Neural cell (in vitro differentiated cells): Measurements from ENCODE around the gene ACAD11. TPM values are rescaled to one million over a fixed set of nuclear protein-coding genes. Genes with fewer than 3 reads are reported as not detected.

Source experiments
- H2AFZ ChIP-seq: fragments of 200-600, 300-800 bp; sonication (generic), shearing (Covaris generic); 2 replicates; pipeline ENCODE4 v1.6.0; 2014; ENCODE audit warnings: low read depth, mild to moderate bottlenecking, antibody characterized with exemption, low read length, moderate library complexity
- H3F3A ChIP-seq: fragments of 200-600 bp; shearing (Covaris generic); 2 replicates; pipeline ENCODE4 v1.6.1; 2016; ENCODE audit warnings: mild to moderate bottlenecking, moderate library complexity, mixed read lengths, antibody characterized with exemption, low read length; ENCODE audit not compliant: insufficient read depth, poor library complexity, severe bottlenecking
- H3K27ac ChIP-seq: fragments of 200-600, 300-800 bp; sonication (generic), shearing (Covaris generic); 2 replicates; pipeline ENCODE4 v1.5.1; 2014; ENCODE audit warnings: mild to moderate bottlenecking, low read length, moderate library complexity
- H3K27me3 ChIP-seq: fragments of 300-800, 200-600 bp; sonication (generic), shearing (Covaris generic); 2 replicates; pipeline ENCODE4 v1.6.0; 2014; ENCODE audit warnings: mild to moderate bottlenecking, low read depth, low read length, moderate library complexity; ENCODE audit not compliant: insufficient read depth
- H3K36me3 ChIP-seq: fragments of 300-800, 200-600 bp; sonication (generic), shearing (Covaris generic); 2 replicates; pipeline ENCODE4 v1.5.1; 2014; ENCODE audit warnings: mild to moderate bottlenecking, antibody characterized with exemption, low read length, moderate library complexity; ENCODE audit not compliant: insufficient read depth
- H3K4me2 ChIP-seq: fragments of 300-800, 200-600 bp; sonication (generic), shearing (Covaris generic); 2 replicates; pipeline ENCODE4 v1.6.0; 2014; ENCODE audit warnings: mild to moderate bottlenecking, low read length
- H3K4me3 ChIP-seq: fragments of 300-800, 200-600 bp; sonication (generic), shearing (Covaris generic); 2 replicates; pipeline ENCODE4 v1.5.1; 2014; ENCODE audit warnings: mild to moderate bottlenecking, low read length, moderate library complexity
- H3K79me2 ChIP-seq: fragments of 200-600 bp; shearing (Covaris generic); replicated peaks from 2 replicates; pipeline ENCODE4 v1.6.0; 2014; ENCODE audit warnings: mild to moderate bottlenecking, low read length, moderate library complexity; ENCODE audit not compliant: insufficient read depth
- H3K9ac ChIP-seq: fragments of 300-800, 200-600 bp; sonication (generic), shearing (Covaris generic); 2 replicates; pipeline ENCODE4 v1.6.1; 2016; ENCODE audit warnings: mild to moderate bottlenecking, low read length, mixed read lengths
- H3K9me2 ChIP-seq: fragments of 200-600 bp; shearing (Covaris generic); 2 replicates; pipeline ENCODE4 v1.6.1; 2016; ENCODE audit warnings: mild to moderate bottlenecking, low read length, mixed read lengths; ENCODE audit not compliant: insufficient read depth
- H3K9me3 ChIP-seq: fragments of 200-600, 300-800 bp; sonication (generic), shearing (Covaris generic); 2 replicates; pipeline ENCODE4 v1.6.1; 2016; ENCODE audit warnings: mild to moderate bottlenecking, mixed run types, low read length, moderate library complexity, mixed read lengths
- H4K20me1 ChIP-seq: fragments of 200-600 bp; shearing (Covaris generic); 2 replicates; pipeline ENCODE4 v1.6.1; 2016; ENCODE audit warnings: mild to moderate bottlenecking, mixed run types; ENCODE audit not compliant: insufficient read depth
- EZH2 ChIP-seq: fragments of 200-600, 300-800 bp; shearing (Covaris generic), sonication (generic); IDR thresholded peaks from 2 replicates; pipeline ENCODE4 v1.6.1; 2014; ENCODE audit warnings: antibody characterized with exemption, low read length, borderline replicate concordance, mild to moderate bottlenecking; ENCODE audit not compliant: insufficient read depth, poor library complexity, severe bottlenecking
- MXI1 ChIP-seq: fragments of 450-650 bp; conservative IDR thresholded peaks from 2 replicates; pipeline ENCODE4 v1.6.1; 2014; ENCODE audit warnings: antibody characterized with exemption, mild to moderate bottlenecking; ENCODE audit not compliant: poor library complexity, severe bottlenecking
- POLR2AphosphoS5 ChIP-seq: IDR thresholded peaks from 2 replicates; pipeline ENCODE4 v1.6.1; 2012
- RAD21 ChIP-seq: fragments of 450-650 bp; conservative IDR thresholded peaks from 2 replicates; pipeline ENCODE4 v1.6.1; 2014; ENCODE audit warnings: antibody characterized with exemption, mild to moderate bottlenecking, moderate library complexity
- SMC3 ChIP-seq: fragments of 450-650 bp; conservative IDR thresholded peaks from 2 replicates; pipeline ENCODE4 v1.6.1; 2014; ENCODE audit warnings: antibody characterized with exemption, mild to moderate bottlenecking, moderate library complexity; ENCODE audit not compliant: poor library complexity
- TAF1 ChIP-seq: IDR thresholded peaks from 2 replicates; pipeline ENCODE4 v1.6.1; 2012; ENCODE audit warnings: low read depth
- polyA plus RNA-seq: library from polyadenylated mRNA; depleted of rRNA; stranded (reverse); fragments of >200 nt; gene quantifications from 2 replicates; pipeline ENCODE4 v1.2.3, GENCODE V29; 2014
- TF ChIP-seq, protein P1 (sequence below): fragments of 450-650 bp; IDR thresholded peaks from 2 replicates; pipeline ENCODE4 v1.5.1; 2014; ENCODE audit warnings: antibody characterized with exemption, mild to moderate bottlenecking, moderate library complexity; ENCODE audit not compliant: poor library complexity, severe bottlenecking
- TF ChIP-seq, protein P2 (sequence below): IDR thresholded peaks from 2 replicates; pipeline ENCODE4 v1.6.1; 2012; ENCODE audit warnings: borderline replicate concordance

The ACAD11 gene
- polyA plus RNA-seq, 1 donor from 2014 or later, result 19.2 TPM

DNA sequence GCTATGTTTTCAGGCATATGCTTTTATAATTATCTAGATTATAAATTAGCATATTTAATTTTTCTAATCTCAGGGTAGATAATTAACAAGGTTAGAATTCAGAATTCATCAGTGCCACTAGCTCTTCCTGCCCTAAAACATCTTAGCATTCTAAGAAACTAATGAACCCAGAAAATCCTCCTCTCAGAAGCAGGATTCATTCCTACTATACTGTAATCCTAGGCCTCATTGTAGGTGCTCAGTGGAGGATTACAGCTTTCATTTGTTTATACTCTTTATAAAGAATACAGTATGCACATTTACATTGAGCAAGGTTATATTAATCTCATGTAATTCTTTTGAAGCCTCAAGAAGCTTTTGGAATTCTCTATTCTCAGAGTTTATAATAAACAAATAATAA lies 20.9 kb downstream of the ACAD11 start:
- no peaks in the 10 kb centered on the region for H3K9me3 ChIP-seq
- no peak for TF ChIP-seq RAD21
- no peak for TF ChIP-seq TAF1
- TF ChIP-seq POLR2AphosphoS5, result no peak
- TF ChIP-seq EZH2, result no peak
- TF ChIP-seq MXI1, result no peak
- no peak for TF ChIP-seq SMC3
- TF ChIP-seq, protein P1, sequence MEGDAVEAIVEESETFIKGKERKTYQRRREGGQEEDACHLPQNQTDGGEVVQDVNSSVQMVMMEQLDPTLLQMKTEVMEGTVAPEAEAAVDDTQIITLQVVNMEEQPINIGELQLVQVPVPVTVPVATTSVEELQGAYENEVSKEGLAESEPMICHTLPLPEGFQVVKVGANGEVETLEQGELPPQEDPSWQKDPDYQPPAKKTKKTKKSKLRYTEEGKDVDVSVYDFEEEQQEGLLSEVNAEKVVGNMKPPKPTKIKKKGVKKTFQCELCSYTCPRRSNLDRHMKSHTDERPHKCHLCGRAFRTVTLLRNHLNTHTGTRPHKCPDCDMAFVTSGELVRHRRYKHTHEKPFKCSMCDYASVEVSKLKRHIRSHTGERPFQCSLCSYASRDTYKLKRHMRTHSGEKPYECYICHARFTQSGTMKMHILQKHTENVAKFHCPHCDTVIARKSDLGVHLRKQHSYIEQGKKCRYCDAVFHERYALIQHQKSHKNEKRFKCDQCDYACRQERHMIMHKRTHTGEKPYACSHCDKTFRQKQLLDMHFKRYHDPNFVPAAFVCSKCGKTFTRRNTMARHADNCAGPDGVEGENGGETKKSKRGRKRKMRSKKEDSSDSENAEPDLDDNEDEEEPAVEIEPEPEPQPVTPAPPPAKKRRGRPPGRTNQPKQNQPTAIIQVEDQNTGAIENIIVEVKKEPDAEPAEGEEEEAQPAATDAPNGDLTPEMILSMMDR, result no peak
- no peaks in the 10 kb centered on the region for H4K20me1 ChIP-seq

GRCh38 chr3:132637590-132637989 lies 22.0 kb downstream of the ACAD11 start:
- Histone ChIP-seq H3K9me2 (no peaks in the 10 kb centered on the region), H4K20me1 (no peaks in the 10 kb centered on the region), H3K9ac (no peak overlapping the region), H3K27me3 (no peaks in the 10 kb centered on the region), H3K27ac (no peak overlapping the region), H3K36me3 (no peaks in the 10 kb centered on the region), H3F3A (no peaks in the 10 kb centered on the region), H3K4me2 (no peak overlapping the region), H3K4me3 (no peak overlapping the region), H3K79me2 (no peaks in the 10 kb centered on the region), H2AFZ (no peak overlapping the region), H3K9me3 (no peaks in the 10 kb centered on the region)
- TF ChIP-seq POLR2AphosphoS5, result no peak
- TF ChIP-seq TAF1, result no peak
- no peak for TF ChIP-seq EZH2
- TF ChIP-seq, protein P2, sequence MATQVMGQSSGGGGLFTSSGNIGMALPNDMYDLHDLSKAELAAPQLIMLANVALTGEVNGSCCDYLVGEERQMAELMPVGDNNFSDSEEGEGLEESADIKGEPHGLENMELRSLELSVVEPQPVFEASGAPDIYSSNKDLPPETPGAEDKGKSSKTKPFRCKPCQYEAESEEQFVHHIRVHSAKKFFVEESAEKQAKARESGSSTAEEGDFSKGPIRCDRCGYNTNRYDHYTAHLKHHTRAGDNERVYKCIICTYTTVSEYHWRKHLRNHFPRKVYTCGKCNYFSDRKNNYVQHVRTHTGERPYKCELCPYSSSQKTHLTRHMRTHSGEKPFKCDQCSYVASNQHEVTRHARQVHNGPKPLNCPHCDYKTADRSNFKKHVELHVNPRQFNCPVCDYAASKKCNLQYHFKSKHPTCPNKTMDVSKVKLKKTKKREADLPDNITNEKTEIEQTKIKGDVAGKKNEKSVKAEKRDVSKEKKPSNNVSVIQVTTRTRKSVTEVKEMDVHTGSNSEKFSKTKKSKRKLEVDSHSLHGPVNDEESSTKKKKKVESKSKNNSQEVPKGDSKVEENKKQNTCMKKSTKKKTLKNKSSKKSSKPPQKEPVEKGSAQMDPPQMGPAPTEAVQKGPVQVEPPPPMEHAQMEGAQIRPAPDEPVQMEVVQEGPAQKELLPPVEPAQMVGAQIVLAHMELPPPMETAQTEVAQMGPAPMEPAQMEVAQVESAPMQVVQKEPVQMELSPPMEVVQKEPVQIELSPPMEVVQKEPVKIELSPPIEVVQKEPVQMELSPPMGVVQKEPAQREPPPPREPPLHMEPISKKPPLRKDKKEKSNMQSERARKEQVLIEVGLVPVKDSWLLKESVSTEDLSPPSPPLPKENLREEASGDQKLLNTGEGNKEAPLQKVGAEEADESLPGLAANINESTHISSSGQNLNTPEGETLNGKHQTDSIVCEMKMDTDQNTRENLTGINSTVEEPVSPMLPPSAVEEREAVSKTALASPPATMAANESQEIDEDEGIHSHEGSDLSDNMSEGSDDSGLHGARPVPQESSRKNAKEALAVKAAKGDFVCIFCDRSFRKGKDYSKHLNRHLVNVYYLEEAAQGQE, result no peak
- no peak for TF ChIP-seq RAD21

More for the DNA sequence above, 20.9 kb downstream of the ACAD11 start:
- Histone ChIP-seq H3K4me2 (no peak overlapping the region), H3K79me2 (no peaks in the 10 kb centered on the region), H2AFZ (no peak overlapping the region), H3K4me3 (no peak overlapping the region), H3K9ac (no peak overlapping the region), H3K27ac (no peak overlapping the region), H3K27me3 (no peaks in the 10 kb centered on the region), H3F3A (no peaks in the 10 kb centered on the region), H3K36me3 (peaks cover 4% of the 10 kb centered on the region), H3K9me2 (no peaks in the 10 kb centered on the region)

DNA sequence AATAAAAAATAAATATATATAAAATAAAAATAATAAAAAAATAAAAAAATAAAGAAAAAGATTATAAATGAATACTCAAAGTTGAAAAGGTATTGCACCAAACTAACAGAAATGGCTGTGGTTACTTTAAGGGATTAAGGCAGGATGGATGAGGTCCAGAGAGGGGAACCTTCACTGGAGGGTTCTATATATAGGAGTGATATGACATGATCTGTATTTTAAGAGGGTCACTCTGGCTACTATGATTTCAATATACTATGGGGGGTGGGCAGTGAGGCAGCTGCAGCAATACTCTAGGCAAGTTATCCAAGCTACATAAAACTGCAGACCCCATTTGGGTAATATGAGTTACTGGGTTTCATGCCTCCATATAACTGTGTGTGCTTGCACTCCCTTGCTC lies 24.6 kb downstream of the ACAD11 start:
- H3K27me3 ChIP-seq, result no peaks in the 10 kb centered on the region
- no peaks in the 10 kb centered on the region for H3K9me2 ChIP-seq
- no peaks in the 10 kb centered on the region for H4K20me1 ChIP-seq
- no peak overlapping the region for H2AFZ ChIP-seq
- no peaks in the 10 kb centered on the region for H3K79me2 ChIP-seq
- H3K4me2 ChIP-seq, result no peak overlapping the region
- H3K9ac ChIP-seq, result no peak overlapping the region
- H3F3A ChIP-seq, result no peaks in the 10 kb centered on the region
- H3K4me3 ChIP-seq, result no peak overlapping the region
- no peak overlapping the region for H3K27ac ChIP-seq
- no peaks in the 10 kb centered on the region for H3K36me3 ChIP-seq
- TF ChIP-seq RAD21 (no peak), TAF1 (no peak), EZH2 (no peak), POLR2AphosphoS5 (no peak), SMC3 (no peak)
- H3K9me3 ChIP-seq, result no peaks in the 10 kb centered on the region
